Measurements from ENCODE around the gene C1QL4. TPM values are rescaled to one million over a fixed set of nuclear protein-coding genes. Genes with fewer than 3 reads are reported as not detected.

C1QL4 gene
- polyA plus RNA-seq, 1 donor from 2014 or later = 13.7 TPM

- no peak overlapping the region for H2AFZ ChIP-seq (ENCODE audit: low read depth, low read length)
- no peaks in the 10 kb centered on the region for H4K20me1 ChIP-seq (ENCODE audit: insufficient read depth)
- H3F3A ChIP-seq (ENCODE audit: insufficient read depth, low read length, poor library complexity, severe bottlenecking) = no peaks in the 10 kb centered on the region
- H3K4me2 ChIP-seq (ENCODE audit: low read length) = no peak overlapping the region
- H3K9me2 ChIP-seq (ENCODE audit: insufficient read depth, low read length) = no peaks in the 10 kb centered on the region
- H3K27me3 ChIP-seq (ENCODE audit: insufficient read depth, low read depth, low read length) = peaks cover 91% of the 10 kb centered on the region
- no peak overlapping the region for H3K9ac ChIP-seq (ENCODE audit: low read length)
- no peaks in the 10 kb centered on the region for H3K79me2 ChIP-seq (replicated peaks; ENCODE audit: insufficient read depth, low read length)
- H3K27ac ChIP-seq (ENCODE audit: low read length) = no peak overlapping the region
- H3K4me3 ChIP-seq (ENCODE audit: low read length) = peak overlapping the region; percentile 60
- no peaks in the 10 kb centered on the region for H3K9me3 ChIP-seq (ENCODE audit: low read length)
- no peak for TF ChIP-seq TAF1 (IDR thresholded peaks at IDR 0.05; ENCODE audit: low read depth)
- TF ChIP-seq MXI1 (conservative IDR thresholded peaks at IDR 0.05; ENCODE audit: poor library complexity, severe bottlenecking) = no peak
- no peak for TF ChIP-seq EZH2 (IDR thresholded peaks at IDR 0.05; ENCODE audit: borderline replicate concordance, insufficient read depth, low read length, poor library complexity, severe bottlenecking)
- TF ChIP-seq, protein P1, sequence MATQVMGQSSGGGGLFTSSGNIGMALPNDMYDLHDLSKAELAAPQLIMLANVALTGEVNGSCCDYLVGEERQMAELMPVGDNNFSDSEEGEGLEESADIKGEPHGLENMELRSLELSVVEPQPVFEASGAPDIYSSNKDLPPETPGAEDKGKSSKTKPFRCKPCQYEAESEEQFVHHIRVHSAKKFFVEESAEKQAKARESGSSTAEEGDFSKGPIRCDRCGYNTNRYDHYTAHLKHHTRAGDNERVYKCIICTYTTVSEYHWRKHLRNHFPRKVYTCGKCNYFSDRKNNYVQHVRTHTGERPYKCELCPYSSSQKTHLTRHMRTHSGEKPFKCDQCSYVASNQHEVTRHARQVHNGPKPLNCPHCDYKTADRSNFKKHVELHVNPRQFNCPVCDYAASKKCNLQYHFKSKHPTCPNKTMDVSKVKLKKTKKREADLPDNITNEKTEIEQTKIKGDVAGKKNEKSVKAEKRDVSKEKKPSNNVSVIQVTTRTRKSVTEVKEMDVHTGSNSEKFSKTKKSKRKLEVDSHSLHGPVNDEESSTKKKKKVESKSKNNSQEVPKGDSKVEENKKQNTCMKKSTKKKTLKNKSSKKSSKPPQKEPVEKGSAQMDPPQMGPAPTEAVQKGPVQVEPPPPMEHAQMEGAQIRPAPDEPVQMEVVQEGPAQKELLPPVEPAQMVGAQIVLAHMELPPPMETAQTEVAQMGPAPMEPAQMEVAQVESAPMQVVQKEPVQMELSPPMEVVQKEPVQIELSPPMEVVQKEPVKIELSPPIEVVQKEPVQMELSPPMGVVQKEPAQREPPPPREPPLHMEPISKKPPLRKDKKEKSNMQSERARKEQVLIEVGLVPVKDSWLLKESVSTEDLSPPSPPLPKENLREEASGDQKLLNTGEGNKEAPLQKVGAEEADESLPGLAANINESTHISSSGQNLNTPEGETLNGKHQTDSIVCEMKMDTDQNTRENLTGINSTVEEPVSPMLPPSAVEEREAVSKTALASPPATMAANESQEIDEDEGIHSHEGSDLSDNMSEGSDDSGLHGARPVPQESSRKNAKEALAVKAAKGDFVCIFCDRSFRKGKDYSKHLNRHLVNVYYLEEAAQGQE (IDR thresholded peaks at IDR 0.05; ENCODE audit: borderline replicate concordance) = no peak
- no peak for TF ChIP-seq SMC3 (conservative IDR thresholded peaks at IDR 0.05; ENCODE audit: poor library complexity)
- no peak for TF ChIP-seq POLR2AphosphoS5 (IDR thresholded peaks at IDR 0.05)
- TF ChIP-seq RAD21 (conservative IDR thresholded peaks at IDR 0.05) = no peak
- no peak for TF ChIP-seq CTCF (IDR thresholded peaks at IDR 0.05; ENCODE audit: poor library complexity, severe bottlenecking)
- no peak for TF ChIP-seq EP300 (conservative IDR thresholded peaks at IDR 0.05; ENCODE audit: poor library complexity, severe bottlenecking)
- H3K36me3 ChIP-seq (ENCODE audit: insufficient read depth, low read length) = no peaks in the 10 kb centered on the region
Measured at GRCh38 chr12:49340971-49341776, 4.2 kb upstream of the C1QL4 start.

DNA sequence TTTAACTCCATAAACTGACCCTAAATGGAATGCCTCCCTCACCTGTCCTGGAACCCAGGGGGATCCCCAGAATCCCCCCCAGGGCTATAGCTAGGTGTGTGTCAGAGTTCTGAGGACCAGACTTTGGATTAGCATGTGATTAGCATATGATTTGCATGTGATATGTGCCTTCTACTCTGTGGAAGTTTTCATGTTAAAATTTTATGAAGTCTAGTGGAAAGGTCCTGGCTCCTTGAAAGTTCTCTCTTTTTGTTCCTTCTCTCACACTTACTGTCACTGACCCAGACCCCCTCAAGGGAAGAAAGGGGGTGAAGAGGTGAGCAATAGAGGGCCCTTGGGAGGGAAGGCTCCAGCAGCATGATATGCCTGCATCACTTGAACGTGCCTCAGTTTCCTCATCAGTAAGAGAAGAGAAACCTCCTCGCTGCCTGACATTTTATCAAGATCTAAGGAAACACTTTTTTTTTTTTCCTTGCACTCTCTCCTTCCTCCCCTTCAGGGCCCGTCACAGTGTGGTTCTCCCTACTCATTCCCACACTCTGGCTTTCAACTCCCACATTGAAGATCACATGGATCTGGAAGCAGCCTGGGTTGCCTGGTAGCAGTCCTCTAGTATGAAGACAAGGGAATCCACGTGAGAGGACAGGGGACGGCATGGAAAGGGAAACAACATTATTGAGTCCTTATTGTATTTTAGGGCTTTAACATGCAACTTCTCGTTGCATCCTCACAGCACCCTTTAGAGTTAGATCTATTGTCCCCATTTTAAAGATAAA is 3.3 kb upstream of the C1QL4 start:
- TF ChIP-seq CTCF (IDR thresholded peaks at IDR 0.05; ENCODE audit: poor library complexity, severe bottlenecking) = no peak
- TF ChIP-seq, protein P1 (IDR thresholded peaks at IDR 0.05; ENCODE audit: borderline replicate concordance) = no peak
- TF ChIP-seq EZH2 (IDR thresholded peaks at IDR 0.05; ENCODE audit: borderline replicate concordance, insufficient read depth, low read length, poor library complexity, severe bottlenecking) = no peak
- TF ChIP-seq SMC3 (conservative IDR thresholded peaks at IDR 0.05; ENCODE audit: poor library complexity) = no peak
- Histone ChIP-seq H3K9ac (ENCODE audit: low read length) (no peak overlapping the region), H3K27me3 (ENCODE audit: insufficient read depth, low read depth, low read length) (peaks cover 91% of the 10 kb centered on the region), H3K36me3 (ENCODE audit: insufficient read depth, low read length) (no peaks in the 10 kb centered on the region), H3K9me2 (ENCODE audit: insufficient read depth, low read length) (no peaks in the 10 kb centered on the region), H3F3A (ENCODE audit: insufficient read depth, low read length, poor library complexity, severe bottlenecking) (no peaks in the 10 kb centered on the region), H2AFZ (ENCODE audit: low read depth, low read length) (no peak overlapping the region), H3K4me2 (ENCODE audit: low read length) (no peak overlapping the region), H3K79me2 (replicated peaks; ENCODE audit: insufficient read depth, low read length) (no peaks in the 10 kb centered on the region), H3K9me3 (ENCODE audit: low read length) (no peaks in the 10 kb centered on the region), H4K20me1 (ENCODE audit: insufficient read depth) (no peaks in the 10 kb centered on the region), H3K4me3 (ENCODE audit: low read length) (no peak overlapping the region), H3K27ac (ENCODE audit: low read length) (no peak overlapping the region)
